Measurements from ENCODE around the gene ABO.

GRCh38 chr9:133252301-133253020, 22.5 kb downstream of the ABO start:
- TF ChIP-seq CTCF (IDR thresholded peaks at IDR 0.05; ENCODE audit: borderline replicate concordance, extremely low read depth, low read length, poor library complexity, severe bottlenecking), result no peak
- no peak for TF ChIP-seq EZH2 (IDR thresholded peaks at IDR 0.05; ENCODE audit: borderline replicate concordance, low read depth, low read length, severe bottlenecking)
